Body of pancreas (tissue), 4 donors: Measurements from ENCODE around the gene LEF1. TPM values are rescaled to one million over a fixed set of nuclear protein-coding genes. Genes with fewer than 3 reads are reported as not detected.

ENCODE experiments used
- ATAC-seq: fragments of 150-250 bp; one replicate; pipeline ENCODE4 v1.9.1; 2016
- DNase-seq, 4 donors: peaks; one replicate each; pipeline ENCODE4 v3.0.0-alpha.2; 2019
- H3K27ac ChIP-seq, 4 donors: fragments of 200-600 bp; sonication (generic); 1 replicate in 3 of 4; 2 replicates in 1 of 4; pipeline versions ENCODE4 v1.5.1 to v1.6.1; 2016 to 2019; ENCODE audit warnings: mild to moderate bottlenecking in 1 of 4, mixed read lengths in 1 of 4, moderate library complexity in 1 of 4
- H3K27me3 ChIP-seq, 2 donors: fragments of 200-600 bp; sonication (generic); one replicate each; pipeline ENCODE4 v1.6.0; 2016; ENCODE audit warnings: mild to moderate bottlenecking in 1 of 2
- H3K36me3 ChIP-seq, 2 donors: fragments of 200-600 bp; sonication (generic); replicated peaks in 1 of 2; 2 replicates each; pipeline ENCODE4 v1.5.1; 2016; ENCODE audit warnings: low read depth in 2 of 2; ENCODE audit not compliant: insufficient read depth in 1 of 2
- H3K4me1 ChIP-seq: fragments of 200-600 bp; sonication (generic); one replicate; pipeline ENCODE4 v1.6.0; 2016
- H3K4me3 ChIP-seq, 2 donors: fragments of 200-600 bp; sonication (generic); 1 replicate in 1 of 2; 2 replicates in 1 of 2; pipeline ENCODE4 v1.5.1; 2016 to 2019
- H3K9me3 ChIP-seq, 3 donors: fragments of 200-600 bp; sonication (generic); 1 replicate in 2 of 3; 2 replicates in 1 of 3; pipeline ENCODE4 v1.5.1; 2016
- POLR2A ChIP-seq, 3 donors: fragments of 450-650 bp; IDR thresholded peaks; one replicate each; pipeline ENCODE4 v1.6.1; 2016; ENCODE audit warnings: antibody characterized with exemption in 3 of 3, mild to moderate bottlenecking in 2 of 3
- WGBS, 2 donors: methylation state at CpG; one replicate each; pipeline ENCODE4 v1.1.5; 2017; 5-methylcytosine and 5-hydroxymethylcytosine counted together
- intact Hi-C: fragments of 100-400 bp; cut with DNase I; formaldehyde crosslinking; loops from one replicate; pipeline ENCODE4 v1.15.1; 2023
- total RNA-seq, 2 donors: library from RNA; depleted of rRNA; stranded (reverse); fragments of >200 nt; gene quantifications; one replicate each; pipeline ENCODE4 v1.1.0, GENCODE V29; 2016
- TF ChIP-seq, protein P1 (sequence below), 7 experiments: fragments of 450-650 bp in 4 of 7; fragments of 200-600 bp in 3 of 7; sonication (generic) in 3 of 7; IDR thresholded peaks; one replicate each; pipeline ENCODE4 v1.5.1; 2016 to 2019; ENCODE audit warnings: antibody characterized with exemption in 7 of 7

Gene LEF1
- total RNA-seq, 2 donors from 2014 or later: 1.6 to 5.6 TPM

DNA sequence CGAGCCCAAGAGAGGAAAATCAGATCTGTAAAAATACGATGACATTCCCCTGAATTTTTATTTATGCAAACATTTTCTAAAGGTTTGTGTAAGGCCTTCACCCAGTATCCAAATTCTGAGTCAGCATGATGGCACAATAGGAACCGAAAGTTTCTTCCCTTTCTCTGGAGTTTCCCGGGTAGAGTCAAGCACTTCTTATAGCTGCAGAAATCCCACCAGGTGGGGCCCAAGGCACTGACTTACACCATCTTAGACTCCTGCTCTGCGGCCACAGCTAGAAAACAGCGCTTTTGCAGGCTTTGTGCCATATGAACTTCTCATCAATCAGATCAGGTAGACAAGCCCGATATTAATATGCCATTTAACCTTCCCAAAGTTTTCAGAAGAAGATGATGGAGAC, 13.4 kb downstream of the LEF1 start:
- Histone ChIP-seq H3K27me3 (no peaks in the 10 kb centered on the region), H3K36me3 (no peaks in the 10 kb centered on the region), H3K4me3 (no peak overlapping the region), H3K4me1 (no peaks in the 10 kb centered on the region), H3K9me3 (no peaks in the 10 kb centered on the region), H3K27ac (no peak overlapping the region)
- ATAC-seq (no peak), DNase-seq (no peak)
- intact Hi-C loops: no loop called here
- WGBS, 2 donors: 55 to 57% methylated on average over 7 of the region's 7 CpGs
- TF ChIP-seq POLR2A (IDR thresholded peaks at IDR 0.05): no peak
- TF ChIP-seq, protein P1, sequence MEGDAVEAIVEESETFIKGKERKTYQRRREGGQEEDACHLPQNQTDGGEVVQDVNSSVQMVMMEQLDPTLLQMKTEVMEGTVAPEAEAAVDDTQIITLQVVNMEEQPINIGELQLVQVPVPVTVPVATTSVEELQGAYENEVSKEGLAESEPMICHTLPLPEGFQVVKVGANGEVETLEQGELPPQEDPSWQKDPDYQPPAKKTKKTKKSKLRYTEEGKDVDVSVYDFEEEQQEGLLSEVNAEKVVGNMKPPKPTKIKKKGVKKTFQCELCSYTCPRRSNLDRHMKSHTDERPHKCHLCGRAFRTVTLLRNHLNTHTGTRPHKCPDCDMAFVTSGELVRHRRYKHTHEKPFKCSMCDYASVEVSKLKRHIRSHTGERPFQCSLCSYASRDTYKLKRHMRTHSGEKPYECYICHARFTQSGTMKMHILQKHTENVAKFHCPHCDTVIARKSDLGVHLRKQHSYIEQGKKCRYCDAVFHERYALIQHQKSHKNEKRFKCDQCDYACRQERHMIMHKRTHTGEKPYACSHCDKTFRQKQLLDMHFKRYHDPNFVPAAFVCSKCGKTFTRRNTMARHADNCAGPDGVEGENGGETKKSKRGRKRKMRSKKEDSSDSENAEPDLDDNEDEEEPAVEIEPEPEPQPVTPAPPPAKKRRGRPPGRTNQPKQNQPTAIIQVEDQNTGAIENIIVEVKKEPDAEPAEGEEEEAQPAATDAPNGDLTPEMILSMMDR (IDR thresholded peaks at IDR 0.05): no peak

DNA sequence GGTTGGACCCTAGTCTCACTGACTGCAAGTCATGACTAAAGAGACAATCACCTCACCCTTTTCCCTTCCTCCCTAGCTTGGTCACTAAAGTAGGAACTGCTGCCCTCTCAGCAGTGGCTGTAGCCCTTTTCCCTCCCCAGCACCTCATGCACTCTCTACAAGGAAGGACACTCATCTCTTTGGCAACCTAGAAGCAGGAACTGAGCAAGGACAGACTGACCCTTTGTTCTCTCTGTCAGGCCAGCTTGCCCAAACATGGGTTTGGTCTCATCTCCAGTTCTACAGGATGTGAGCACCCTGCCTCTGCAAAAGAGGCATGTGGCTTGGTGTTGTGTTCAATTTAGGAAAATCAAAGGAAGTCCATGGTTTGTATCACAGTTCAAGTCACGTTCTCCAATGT, 15.8 kb downstream of the LEF1 start:
- Histone ChIP-seq H3K4me1 (no peaks in the 10 kb centered on the region), H3K27me3 (no peaks in the 10 kb centered on the region), H3K9me3 (no peaks in the 10 kb centered on the region), H3K36me3 (no peaks in the 10 kb centered on the region), H3K27ac (no peak overlapping the region), H3K4me3 (no peak overlapping the region)
- TF ChIP-seq POLR2A (IDR thresholded peaks at IDR 0.05): no peak
- TF ChIP-seq, protein P1 (IDR thresholded peaks at IDR 0.05): no peak
- DNase-seq: no peak
- intact Hi-C loops: no loop called here
- 54 to 58% methylated on average over 1 of the region's 1 CpG for WGBS, 2 donors
- no peak for ATAC-seq

DNA sequence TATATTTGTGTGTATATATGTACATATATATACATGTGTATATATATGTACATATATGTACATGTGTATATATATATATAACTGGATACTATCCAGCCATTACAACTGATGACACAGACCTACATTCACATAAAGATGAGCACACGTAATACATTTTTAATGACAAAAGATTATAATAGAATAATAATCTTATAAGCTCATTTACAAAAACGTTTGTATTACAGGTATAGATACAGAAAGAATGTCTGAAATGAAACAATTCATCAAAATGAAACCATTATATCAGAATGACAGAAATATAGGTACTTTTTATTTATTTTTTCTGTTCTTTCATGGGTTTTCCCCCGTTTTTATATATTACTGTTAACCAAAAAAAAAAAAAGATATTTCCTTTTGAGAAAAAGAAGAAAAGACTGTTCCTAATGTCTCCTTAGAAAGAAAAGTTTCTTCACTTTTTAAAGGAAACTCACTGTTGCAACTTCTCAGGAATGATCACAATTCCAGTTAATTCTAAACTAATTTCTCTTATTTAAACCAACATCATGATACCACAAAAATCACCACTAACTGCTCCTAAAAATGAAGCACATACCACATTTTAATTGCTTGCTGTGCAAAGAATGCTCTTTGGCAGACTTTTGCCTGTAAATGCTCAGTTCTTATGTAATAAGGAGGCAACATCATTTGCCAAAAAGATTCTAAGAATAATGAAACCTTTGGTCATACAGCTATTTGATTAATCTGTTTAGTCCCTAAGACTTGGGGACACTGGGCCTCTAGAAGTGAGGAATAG, 18.9 kb downstream of the LEF1 start:
- WGBS, 2 donors: 59 to 61% methylated on average over 3 of the region's 3 CpGs
- intact Hi-C loops: no loop called here
- DNase-seq (no peak), ATAC-seq (no peak)
- no peak for TF ChIP-seq POLR2A (IDR thresholded peaks at IDR 0.05)
- TF ChIP-seq, protein P1 (IDR thresholded peaks at IDR 0.05): no peak
- H3K4me1 ChIP-seq: no peaks in the 10 kb centered on the region
- no peak overlapping the region for H3K4me3 ChIP-seq
- no peaks in the 10 kb centered on the region for H3K9me3 ChIP-seq
- no peak overlapping the region for H3K27ac ChIP-seq
- H3K36me3 ChIP-seq: no peaks in the 10 kb centered on the region
- H3K27me3 ChIP-seq: no peaks in the 10 kb centered on the region

DNA sequence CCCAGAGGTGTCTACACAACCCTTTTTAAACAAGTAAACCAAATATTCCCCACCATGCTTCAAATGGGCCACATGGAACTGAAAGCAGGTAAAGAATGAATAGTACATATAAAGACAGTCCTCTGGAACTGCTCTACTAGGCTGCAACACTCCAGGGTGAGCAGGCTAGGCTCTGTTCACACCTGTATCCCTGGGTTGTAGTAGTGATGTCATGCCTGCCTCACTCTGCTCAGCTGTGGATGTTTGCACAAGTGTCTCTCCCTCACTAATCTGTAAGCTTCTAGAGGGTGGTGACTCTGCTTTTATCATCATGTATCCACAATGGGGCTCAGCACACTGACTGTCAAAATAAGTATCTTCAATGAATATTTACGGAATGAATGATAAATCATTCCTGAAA, 20.4 kb downstream of the LEF1 start:
- 82 to 92% methylated on average over 1 of the region's 1 CpG for WGBS, 2 donors

More for the DNA sequence above, 20.4 kb downstream of the LEF1 start:
- ATAC-seq (no peak), DNase-seq (no peak)
- Histone ChIP-seq H3K27me3 (no peaks in the 10 kb centered on the region), H3K4me3 (no peak overlapping the region), H3K27ac (no peak overlapping the region), H3K4me1 (no peaks in the 10 kb centered on the region), H3K36me3 (no peaks in the 10 kb centered on the region), H3K9me3 (no peaks in the 10 kb centered on the region)
- intact Hi-C loops: no loop called here
- no peak for TF ChIP-seq POLR2A (IDR thresholded peaks at IDR 0.05)
- TF ChIP-seq, protein P1 (IDR thresholded peaks at IDR 0.05): no peak
